Measurements from ENCODE around the gene ECE1.
"Not testable (repeated sequence)": the region's sequence is repeated elsewhere in the genome, so short reads cannot be mapped to it uniquely, and the experiment has no call there.

The ECE1 gene

DNA sequence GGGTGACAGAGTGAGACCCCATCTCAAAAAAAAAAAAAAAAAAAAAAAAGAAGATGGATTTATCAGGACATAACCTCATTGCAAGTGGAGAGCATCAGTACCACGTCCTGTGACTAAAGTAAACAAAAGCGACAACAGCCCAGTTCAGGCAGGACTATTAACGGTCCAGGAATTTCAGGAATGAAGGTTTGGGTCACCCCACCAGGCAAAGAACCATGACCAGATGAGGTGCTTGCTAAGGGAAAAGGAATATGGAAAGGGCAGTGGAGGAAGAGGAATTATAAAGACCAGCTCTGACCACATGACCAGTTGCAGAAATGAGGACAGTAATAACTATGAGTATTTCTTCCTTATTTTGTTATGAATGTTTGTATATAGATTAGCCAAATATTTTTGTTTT, 78.1 kb downstream of the ECE1 start:
- H3K4me3 ChIP-seq = no peak overlapping the region
- DNase-seq (ENCODE audit: low spot score) = no peak
- TF ChIP-seq, protein P1, sequence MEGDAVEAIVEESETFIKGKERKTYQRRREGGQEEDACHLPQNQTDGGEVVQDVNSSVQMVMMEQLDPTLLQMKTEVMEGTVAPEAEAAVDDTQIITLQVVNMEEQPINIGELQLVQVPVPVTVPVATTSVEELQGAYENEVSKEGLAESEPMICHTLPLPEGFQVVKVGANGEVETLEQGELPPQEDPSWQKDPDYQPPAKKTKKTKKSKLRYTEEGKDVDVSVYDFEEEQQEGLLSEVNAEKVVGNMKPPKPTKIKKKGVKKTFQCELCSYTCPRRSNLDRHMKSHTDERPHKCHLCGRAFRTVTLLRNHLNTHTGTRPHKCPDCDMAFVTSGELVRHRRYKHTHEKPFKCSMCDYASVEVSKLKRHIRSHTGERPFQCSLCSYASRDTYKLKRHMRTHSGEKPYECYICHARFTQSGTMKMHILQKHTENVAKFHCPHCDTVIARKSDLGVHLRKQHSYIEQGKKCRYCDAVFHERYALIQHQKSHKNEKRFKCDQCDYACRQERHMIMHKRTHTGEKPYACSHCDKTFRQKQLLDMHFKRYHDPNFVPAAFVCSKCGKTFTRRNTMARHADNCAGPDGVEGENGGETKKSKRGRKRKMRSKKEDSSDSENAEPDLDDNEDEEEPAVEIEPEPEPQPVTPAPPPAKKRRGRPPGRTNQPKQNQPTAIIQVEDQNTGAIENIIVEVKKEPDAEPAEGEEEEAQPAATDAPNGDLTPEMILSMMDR (IDR thresholded peaks at IDR 0.05) = no peak
- no peak overlapping the region for H3K27ac ChIP-seq

DNA sequence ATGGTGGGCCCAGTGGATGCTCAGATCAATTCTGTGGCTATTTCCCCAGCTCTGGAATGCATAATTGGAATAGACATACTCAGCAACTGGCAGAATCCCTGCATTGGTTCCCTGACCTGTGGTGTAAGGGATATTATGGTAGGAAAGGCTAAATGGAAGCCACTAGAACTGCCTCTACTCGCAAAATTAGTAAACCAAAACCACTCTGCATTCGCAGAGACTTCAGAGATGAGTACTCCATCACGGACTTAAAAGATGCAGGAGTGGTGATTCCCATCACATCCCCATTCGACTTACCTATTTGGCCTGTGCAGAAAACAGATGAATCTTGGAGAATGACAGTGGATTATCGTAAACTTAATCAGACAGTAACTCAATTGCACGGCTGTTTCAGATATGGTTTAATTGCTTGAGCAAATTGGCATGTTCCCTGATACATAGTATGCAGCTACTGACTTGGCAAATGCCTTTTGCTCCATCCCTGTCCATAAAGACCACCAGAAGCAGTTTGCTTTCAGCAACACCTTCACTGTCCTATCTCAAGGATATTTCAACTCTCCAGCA, 82.0 kb downstream of the ECE1 start:
- not testable (repeated sequence) for H3K4me3 ChIP-seq; H3K27ac ChIP-seq; DNase-seq (ENCODE audit: low spot score)

DNA sequence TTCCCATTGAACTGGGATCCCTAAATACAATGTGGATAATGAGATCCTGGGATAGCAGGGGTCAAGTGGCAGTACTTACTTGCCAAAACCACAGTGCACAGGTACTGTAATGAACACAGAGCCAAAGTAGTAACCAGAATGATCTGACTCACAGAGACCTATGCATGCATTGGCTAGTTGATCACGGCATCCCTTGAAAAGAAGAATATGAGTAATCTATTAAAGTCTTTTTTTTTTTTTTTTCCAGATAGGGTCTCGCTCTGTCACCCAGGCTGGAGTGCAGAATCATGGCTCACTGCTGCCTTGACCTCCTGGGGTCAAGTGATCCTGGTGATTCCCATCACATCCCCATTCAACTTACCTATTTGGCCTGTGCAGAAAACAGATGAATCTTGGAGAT, 84.1 kb downstream of the ECE1 start:
- no peak for DNase-seq (ENCODE audit: low spot score)
- Histone ChIP-seq H3K4me3 (no peak overlapping the region), H3K27ac (no peak overlapping the region)
- TF ChIP-seq, protein P1 (IDR thresholded peaks at IDR 0.05) = no peak

DNA sequence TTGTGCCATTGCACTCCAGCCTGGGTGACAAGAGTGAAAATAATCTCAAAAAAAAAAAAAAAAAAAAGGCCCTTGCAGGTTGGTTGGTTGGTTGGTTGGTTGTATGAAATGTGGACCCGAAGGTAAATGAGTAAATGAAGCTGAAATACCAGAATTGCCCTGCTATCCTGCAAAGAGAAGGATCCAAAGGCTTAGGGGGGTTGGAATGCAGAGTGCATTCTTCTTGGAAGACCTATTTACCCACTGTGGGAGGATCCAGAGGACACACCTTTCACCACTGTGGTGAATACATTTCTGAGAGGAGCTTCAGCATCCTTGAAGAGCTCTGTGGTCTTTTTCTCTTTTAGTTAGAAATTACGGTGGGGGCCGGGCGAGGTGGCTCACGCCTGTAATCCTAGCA, 84.8 kb downstream of the ECE1 start:
- H3K27ac ChIP-seq = no peak overlapping the region
- no peak for DNase-seq (ENCODE audit: low spot score)
- no peak overlapping the region for H3K4me3 ChIP-seq
- TF ChIP-seq, protein P1 (IDR thresholded peaks at IDR 0.05) = no peak

DNA sequence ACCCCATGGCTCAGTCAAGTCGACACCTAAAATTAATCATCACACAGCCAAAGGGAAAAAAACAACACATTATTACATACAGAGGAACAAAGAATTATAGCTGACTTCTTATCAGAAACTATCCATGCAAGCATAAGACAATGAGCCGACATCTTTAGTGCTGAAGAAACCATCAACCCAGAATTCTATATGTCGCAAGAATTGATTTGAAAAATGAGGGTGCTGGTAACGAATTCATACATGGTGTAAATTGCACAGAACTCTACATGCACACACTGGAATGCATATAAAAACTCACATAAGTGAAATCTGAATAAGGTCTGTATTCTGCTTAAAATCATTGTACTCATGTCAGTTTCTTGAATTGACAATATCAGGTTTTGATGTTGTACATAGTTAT, 88.6 kb downstream of the ECE1 start:
- TF ChIP-seq, protein P1 (IDR thresholded peaks at IDR 0.05) = no peak
- no peak overlapping the region for H3K4me3 ChIP-seq
- DNase-seq (ENCODE audit: low spot score) = no peak
- no peak overlapping the region for H3K27ac ChIP-seq

DNA sequence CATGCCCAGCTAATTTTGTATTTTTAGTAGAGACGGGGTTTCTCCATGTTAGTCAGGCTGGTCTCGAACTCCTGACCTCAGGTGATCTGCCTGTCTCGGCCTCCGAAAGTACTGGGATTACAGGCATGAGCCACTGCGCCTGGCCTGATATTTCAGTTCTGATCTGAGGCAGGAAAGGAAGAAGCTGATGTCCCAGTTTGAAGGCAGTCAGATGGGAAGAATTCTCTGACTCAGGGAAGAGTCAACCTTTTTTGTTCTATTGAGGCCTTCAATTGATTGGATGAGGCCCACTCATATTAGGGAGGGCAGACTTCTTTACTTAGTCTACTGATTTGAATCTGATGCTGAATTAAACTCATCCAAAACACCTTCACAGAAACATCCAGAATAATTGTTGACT, 89.0 kb downstream of the ECE1 start:
- DNase-seq (ENCODE audit: low spot score); H3K27ac ChIP-seq; H3K4me3 ChIP-seq: not testable (repeated sequence)

DNA sequence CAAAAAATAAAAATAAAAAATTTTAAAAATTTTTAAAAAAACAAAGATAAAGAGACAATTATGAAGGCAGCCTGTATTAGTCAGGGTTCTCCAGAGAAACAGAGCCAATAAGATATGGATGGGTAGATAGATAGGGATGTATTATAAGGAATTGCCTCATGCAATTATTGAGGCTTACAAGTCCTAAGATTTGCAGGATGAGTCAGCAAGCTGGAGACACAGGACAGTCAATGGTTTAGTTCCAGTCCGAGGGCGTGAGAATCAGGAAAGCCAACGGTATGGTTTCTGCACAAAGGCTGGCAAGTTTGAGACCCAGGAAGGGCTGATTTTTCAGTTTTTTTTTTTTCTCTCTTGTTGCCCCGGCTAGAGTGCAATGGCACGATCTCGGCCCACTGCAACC, 89.5 kb downstream of the ECE1 start:
- H3K27ac ChIP-seq = no peak overlapping the region
- TF ChIP-seq, protein P1 (IDR thresholded peaks at IDR 0.05) = no peak
- no peak for DNase-seq (ENCODE audit: low spot score)
- H3K4me3 ChIP-seq = no peak overlapping the region

DNA sequence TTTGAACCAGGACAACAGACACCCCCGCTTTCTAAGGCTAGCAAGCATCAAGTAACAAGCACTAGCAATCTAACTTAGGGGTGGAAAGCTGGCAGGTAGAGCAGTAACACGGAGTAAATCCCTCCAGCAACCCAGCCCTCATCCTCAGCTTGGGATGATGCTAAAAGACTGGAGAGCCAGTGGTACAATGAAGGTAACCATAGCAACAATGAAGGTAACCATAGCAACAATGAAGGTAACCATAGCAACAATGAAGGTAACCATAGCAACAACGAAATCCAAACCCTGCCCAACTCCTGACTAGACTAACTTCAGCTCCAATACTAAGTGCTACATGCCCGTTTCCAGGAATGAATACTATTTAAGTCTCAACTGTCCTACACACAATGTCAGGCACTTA, 91.3 kb downstream of the ECE1 start:
- no peak overlapping the region for H3K4me3 ChIP-seq
- TF ChIP-seq, protein P1 (IDR thresholded peaks at IDR 0.05) = no peak
- H3K27ac ChIP-seq = no peak overlapping the region
- DNase-seq (ENCODE audit: low spot score) = no peak
